IMR-90 (cell line): ENCODE data around the gene SH3RF3. TPM values are rescaled to one million over a fixed set of nuclear protein-coding genes. Genes with fewer than 3 reads are reported as not detected.

ENCODE experiments used
- ATAC-seq: fragments of 200-7000 bp; cut with Tn5 transposase; 2 replicates; pipeline ENCODE4 v1.9.1; 2020; ENCODE audit warnings: low read depth, mild to moderate bottlenecking, moderate library complexity
- BruUV-seq: library from RNA; stranded (reverse); fragments of 400-500 nt; replicated peaks from 2 replicates; lab custom pipeline; 2021; lab: Mats Ljungman, UMichigan
- CTCF ChIA-PET: fragments of 300-600 bp; formaldehyde crosslinking; extraction: SDS; loops from one replicate; lab custom pipeline; 2021; ENCODE audit warnings: antibody characterized with exemption; lab: Yijun Ruan, JAX
- POLR2A ChIA-PET: fragments of 300-600 bp; sonication (Branson Sonifier 250); formaldehyde crosslinking; loops from one replicate; lab custom pipeline; 2022; ENCODE audit warnings: antibody characterized with exemption; ENCODE audit not compliant: unreplicated experiment; lab: Charles Lee
- DNase-seq: peaks from one replicate; pipeline ENCODE4 v3.0.0; 2013
- H2AFZ ChIP-seq: replicated peaks from 2 replicates; pipeline ENCODE3; 2013; ENCODE audit warnings: low read length, mild to moderate bottlenecking; ENCODE audit not compliant: poor library complexity
- H2AK5ac ChIP-seq: 2 replicates; pipeline ENCODE4 v1.6.1; 2013; ENCODE audit warnings: low read depth, low read length, inconsistent platforms
- H2AK9ac ChIP-seq: replicated peaks from 2 replicates; pipeline ENCODE3; 2013; ENCODE audit warnings: mild to moderate bottlenecking, low read depth, low read length, moderate library complexity; ENCODE audit not compliant: poor library complexity
- H2BK120ac ChIP-seq: 2 replicates; pipeline ENCODE4 v1.6.1; 2013; ENCODE audit warnings: low read depth, low read length, inconsistent platforms
- H2BK15ac ChIP-seq: 3 replicates; pipeline ENCODE4 v1.6.1; 2013; ENCODE audit warnings: low read depth, low read length, inconsistent platforms
- H2BK20ac ChIP-seq: 2 replicates; pipeline ENCODE4 v1.6.1; 2013; ENCODE audit warnings: low read depth, mild to moderate bottlenecking, inconsistent platforms, low read length, moderate library complexity
- H2BK5ac ChIP-seq: 2 replicates; pipeline ENCODE4 v1.6.1; 2013; ENCODE audit warnings: mild to moderate bottlenecking, low read depth, low read length, inconsistent platforms; ENCODE audit not compliant: poor library complexity, severe bottlenecking
- H3K14ac ChIP-seq: replicated peaks from 2 replicates; pipeline ENCODE4 v1.6.1; 2013; ENCODE audit warnings: low read depth, low read length, inconsistent platforms
- H3K18ac ChIP-seq: 2 replicates; pipeline ENCODE4 v1.6.1; 2013; ENCODE audit warnings: low read depth, low read length, control low read depth
- H3K23ac ChIP-seq: 2 replicates; pipeline ENCODE4 v1.6.1; 2013; ENCODE audit warnings: low read depth, low read length, inconsistent platforms
- H3K27ac ChIP-seq: 2 replicates; pipeline ENCODE4 v1.5.1; 2013; ENCODE audit warnings: mild to moderate bottlenecking, control low read depth, low read length; ENCODE audit not compliant: insufficient read depth
- H3K27me3 ChIP-seq: 2 replicates; pipeline ENCODE4 v1.6.1; 2013; ENCODE audit warnings: low read length; ENCODE audit not compliant: control insufficient read depth, insufficient read depth
- H3K36me3 ChIP-seq: 2 replicates; pipeline ENCODE4 v1.6.1; 2013; ENCODE audit warnings: low read length, mixed read lengths; ENCODE audit not compliant: control insufficient read depth, insufficient read depth
- H3K4ac ChIP-seq: 2 replicates; pipeline ENCODE4 v1.6.1; 2013; ENCODE audit warnings: low read depth, low read length, inconsistent platforms
- H3K4me1 ChIP-seq: 2 replicates; pipeline ENCODE4 v1.6.1; 2013; ENCODE audit warnings: low read length, mixed read lengths; ENCODE audit not compliant: control insufficient read depth, insufficient read depth
- H3K4me2 ChIP-seq: 2 replicates; pipeline ENCODE4 v1.6.1; 2013; ENCODE audit warnings: low read depth, mild to moderate bottlenecking, control low read depth, low read length, moderate library complexity
- H3K4me3 ChIP-seq: 2 replicates; pipeline ENCODE4 v1.5.1; 2013; ENCODE audit warnings: low read depth, mild to moderate bottlenecking, control low read depth, low read length, moderate library complexity; ENCODE audit not compliant: insufficient read depth
- H3K56ac ChIP-seq: 2 replicates; pipeline ENCODE4 v1.6.1; 2013; ENCODE audit warnings: low read length, inconsistent platforms; ENCODE audit not compliant: insufficient read depth; ENCODE audit errors: extremely low read depth
- H3K79me1 ChIP-seq, 2 experiments: 2 replicates each; pipeline ENCODE4 v1.6.1; 2013; ENCODE audit warnings: low read length in 2 of 2, inconsistent platforms in 1 of 2, low read depth in 1 of 2
- H3K9ac ChIP-seq: 2 replicates; pipeline ENCODE4 v1.6.1; 2013; ENCODE audit warnings: low read depth, low read length, control low read depth
- H3K9me1 ChIP-seq: 2 replicates; pipeline ENCODE4 v1.6.1; 2013; ENCODE audit warnings: low read length, inconsistent platforms; ENCODE audit not compliant: insufficient read depth
- H3K9me3 ChIP-seq: 2 replicates; pipeline ENCODE4 v1.6.1; 2013; ENCODE audit warnings: low read length; ENCODE audit not compliant: control insufficient read depth, insufficient read depth
- H4K20me1 ChIP-seq: 2 replicates; pipeline ENCODE4 v1.6.1; 2013; ENCODE audit warnings: low read length, inconsistent platforms; ENCODE audit not compliant: insufficient read depth
- H4K5ac ChIP-seq: 2 replicates; pipeline ENCODE4 v1.6.1; 2013; ENCODE audit warnings: mild to moderate bottlenecking, low read depth, low read length, control low read depth
- H4K8ac ChIP-seq, 2 experiments: 2 replicates each; pipeline ENCODE4 v1.6.1; 2013; ENCODE audit warnings: low read depth in 2 of 2, low read length in 2 of 2, control low read depth in 1 of 2, inconsistent platforms in 1 of 2
- H4K91ac ChIP-seq: 2 replicates; pipeline ENCODE4 v1.6.1; 2013; ENCODE audit warnings: low read depth, low read length, inconsistent platforms; ENCODE audit not compliant: insufficient read depth
- BHLHE40 ChIP-seq: fragments of 150-350 bp; IDR thresholded peaks from 2 replicates; pipeline ENCODE4 v1.6.1; 2016; ENCODE audit warnings: mild to moderate bottlenecking, low read depth, low read length
- CHD1 ChIP-seq: IDR thresholded peaks from 2 replicates; pipeline ENCODE4 v1.6.1; 2012; ENCODE audit warnings: low read depth, low read length, improper control_type of control experiment
- ELK1 ChIP-seq: fragments of 150-350 bp; IDR thresholded peaks from 2 replicates; pipeline ENCODE4 v1.6.1; 2016; ENCODE audit warnings: low read depth, mild to moderate bottlenecking, low read length, moderate library complexity, borderline replicate concordance
- FOS ChIP-seq: fragments of 150-350 bp; IDR thresholded peaks from 2 replicates; pipeline ENCODE4 v1.6.1; 2016; ENCODE audit warnings: low read depth, low read length
- MAZ ChIP-seq: IDR thresholded peaks from 2 replicates; pipeline ENCODE4 v1.6.1; 2012; ENCODE audit warnings: low read depth, mild to moderate bottlenecking, low read length, improper control_type of control experiment, moderate library complexity, borderline replicate concordance
- MXI1 ChIP-seq: IDR thresholded peaks from 2 replicates; pipeline ENCODE4 v1.6.1; 2012; ENCODE audit warnings: low read depth, mild to moderate bottlenecking, low read length, moderate library complexity, borderline replicate concordance
- NFE2L2 ChIP-seq: fragments of 150-350 bp; IDR thresholded peaks from 2 replicates; pipeline ENCODE4 v1.6.1; 2016; ENCODE audit warnings: low read depth, mild to moderate bottlenecking, low read length
- POLR2A ChIP-seq: IDR thresholded peaks from 2 replicates; pipeline ENCODE4 v1.6.1; 2012; ENCODE audit warnings: mild to moderate bottlenecking, low read depth, low read length
- RAD21 ChIP-seq: IDR thresholded peaks from 2 replicates; pipeline ENCODE4 v1.6.1; 2012; ENCODE audit warnings: low read length, improper control_type of control experiment
- SMC3 ChIP-seq: fragments of 150-350 bp; IDR thresholded peaks from 2 replicates; pipeline ENCODE4 v1.6.1; 2016; ENCODE audit warnings: low read depth, mild to moderate bottlenecking, antibody characterized with exemption, low read length, moderate library complexity
- WGBS, 2 experiments: methylation state at CpG; one replicate each; pipeline versions ENCODE4 v1.1.5 to v1.1.7; 2013; ENCODE audit warnings: missing lambda C conversion rate in 2 of 2; ENCODE audit not compliant: insufficient read length in 1 of 2; ENCODE audit errors: extremely low coverage in 2 of 2; 5-methylcytosine and 5-hydroxymethylcytosine counted together
- dilution Hi-C: fragments of 300-500 bp; cut with HindIII; formaldehyde crosslinking; loops from one replicate; pipeline ENCODE4 v1.14.3; 2018; ENCODE audit warnings: low sequenced_read_pairs; ENCODE audit not compliant: unreplicated experiment
- in situ Hi-C: fragments of 300-500 bp; cut with MboI; formaldehyde crosslinking; loops from 3 replicates; pipeline ENCODE4 v1.14.3; 2019; ENCODE audit warnings: low sequenced_read_pairs, inconsistent platforms, mixed read lengths
- intact Hi-C: fragments of 100-400 bp; cut with micrococcal nuclease; formaldehyde crosslinking; loops from 2 replicates; pipeline ENCODE4 v1.10.0; 2022
- polyA plus RNA-seq, 3 experiments: library from polyadenylated mRNA; depleted of rRNA; stranded (reverse); fragments of >200 nt; gene quantifications; 2 replicates each; pipeline ENCODE4 v1.2.3, GENCODE V29; 2012; ENCODE audit warnings: low replicate concordance in 1 of 3
- total RNA-seq: library from RNA; depleted of rRNA; stranded (reverse); fragments of >200 nt; gene quantifications from 2 replicates; pipeline ENCODE4 v1.2.3, GENCODE V29; 2012
- TF ChIP-seq, protein P1 (sequence below): conservative IDR thresholded peaks from 2 replicates; pipeline ENCODE4 v1.5.1; 2012; ENCODE audit warnings: mild to moderate bottlenecking, low read depth, low read length, improper control_type of control experiment
- TF ChIP-seq, protein P2 (sequence below): fragments of 150-350 bp; IDR thresholded peaks from 2 replicates; pipeline ENCODE4 v1.6.1; 2017; ENCODE audit warnings: mild to moderate bottlenecking, antibody characterized with exemption, low read length, low read depth

The SH3RF3 gene
- total and polyA plus RNA-seq, 2 of the 4 experiments (the other 2 are of a cell fraction), result 3.4 to 5.3 TPM

DNA sequence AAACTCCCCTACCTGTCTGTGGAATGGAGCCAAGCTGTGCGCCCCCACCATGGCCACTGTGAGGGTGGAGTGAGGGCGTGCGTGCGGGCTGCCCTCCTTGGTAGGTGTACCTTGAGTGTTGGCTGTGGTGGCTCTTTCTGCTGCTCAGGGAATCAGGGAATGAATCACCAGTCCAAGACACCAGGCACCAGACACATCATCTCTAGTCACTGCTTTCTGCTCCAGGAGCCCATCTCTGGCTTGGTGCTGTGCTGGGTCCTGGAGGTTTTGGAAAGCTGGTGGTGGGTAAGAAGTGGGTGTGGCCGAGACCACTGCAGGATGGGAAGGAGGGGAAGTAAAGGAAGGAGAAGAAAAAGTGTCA is 274.8 kb downstream of the SH3RF3 start:
- H3K27ac ChIP-seq, result no peak overlapping the region
- H3K9ac ChIP-seq, result no peak overlapping the region
- no peak overlapping the region for H4K91ac ChIP-seq
- CTCF ChIA-PET, result interaction anchor here (0.7 kb wide), 1 partner anchor 232 kb away, joined by 4 read pairs; no protein-coding TSS in a partner anchor
- TF ChIP-seq ELK1 (no peak), FOS (no peak), MXI1 (no peak), NFE2L2 (no peak), SMC3 (no peak), CHD1 (no peak), MAZ (no peak), POLR2A (no peak), BHLHE40 (no peak), RAD21 (no peak)
- TF ChIP-seq, protein P1, sequence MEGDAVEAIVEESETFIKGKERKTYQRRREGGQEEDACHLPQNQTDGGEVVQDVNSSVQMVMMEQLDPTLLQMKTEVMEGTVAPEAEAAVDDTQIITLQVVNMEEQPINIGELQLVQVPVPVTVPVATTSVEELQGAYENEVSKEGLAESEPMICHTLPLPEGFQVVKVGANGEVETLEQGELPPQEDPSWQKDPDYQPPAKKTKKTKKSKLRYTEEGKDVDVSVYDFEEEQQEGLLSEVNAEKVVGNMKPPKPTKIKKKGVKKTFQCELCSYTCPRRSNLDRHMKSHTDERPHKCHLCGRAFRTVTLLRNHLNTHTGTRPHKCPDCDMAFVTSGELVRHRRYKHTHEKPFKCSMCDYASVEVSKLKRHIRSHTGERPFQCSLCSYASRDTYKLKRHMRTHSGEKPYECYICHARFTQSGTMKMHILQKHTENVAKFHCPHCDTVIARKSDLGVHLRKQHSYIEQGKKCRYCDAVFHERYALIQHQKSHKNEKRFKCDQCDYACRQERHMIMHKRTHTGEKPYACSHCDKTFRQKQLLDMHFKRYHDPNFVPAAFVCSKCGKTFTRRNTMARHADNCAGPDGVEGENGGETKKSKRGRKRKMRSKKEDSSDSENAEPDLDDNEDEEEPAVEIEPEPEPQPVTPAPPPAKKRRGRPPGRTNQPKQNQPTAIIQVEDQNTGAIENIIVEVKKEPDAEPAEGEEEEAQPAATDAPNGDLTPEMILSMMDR, result no peak
- TF ChIP-seq, protein P2, sequence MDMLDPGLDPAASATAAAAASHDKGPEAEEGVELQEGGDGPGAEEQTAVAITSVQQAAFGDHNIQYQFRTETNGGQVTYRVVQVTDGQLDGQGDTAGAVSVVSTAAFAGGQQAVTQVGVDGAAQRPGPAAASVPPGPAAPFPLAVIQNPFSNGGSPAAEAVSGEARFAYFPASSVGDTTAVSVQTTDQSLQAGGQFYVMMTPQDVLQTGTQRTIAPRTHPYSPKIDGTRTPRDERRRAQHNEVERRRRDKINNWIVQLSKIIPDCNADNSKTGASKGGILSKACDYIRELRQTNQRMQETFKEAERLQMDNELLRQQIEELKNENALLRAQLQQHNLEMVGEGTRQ, result no peak
- H3K4me2 ChIP-seq, result no peak overlapping the region
- H3K56ac ChIP-seq, result no peak overlapping the region
- H3K14ac ChIP-seq, result no peak overlapping the region; the same call in 1 of the 2 replicates
- no TSS peak for BruUV-seq
- peak; percentile 33 for DNase-seq
- H3K79me1 ChIP-seq, result peaks cover 20 to 61% of the 10 kb centered on the region in 2 experiments; a peak in 3 of 4 replicates
- H3K18ac ChIP-seq, result no peak overlapping the region
- H3K4me3 ChIP-seq, result no peak overlapping the region
- no peak overlapping the region for H2BK20ac ChIP-seq
- dilution Hi-C loops (no loop called here), intact Hi-C loops (no loop called here), in situ Hi-C loops (no loop called here)
- H3K36me3 ChIP-seq, result peaks cover 19% of the 10 kb centered on the region
- no peak overlapping the region for H2BK5ac ChIP-seq
- ATAC-seq, result peak; percentile 46; the same call in 1 of the 2 replicates
- no peak overlapping the region for H4K5ac ChIP-seq
- peaks cover 2% of the 10 kb centered on the region for H3K4me1 ChIP-seq
- no peak overlapping the region for H2AK9ac ChIP-seq
- H3K9me1 ChIP-seq, result peaks cover 44% of the 10 kb centered on the region
- no peaks in the 10 kb centered on the region for H3K27me3 ChIP-seq
- H4K20me1 ChIP-seq, result peaks cover 60% of the 10 kb centered on the region
- no peak overlapping the region for H3K4ac ChIP-seq
- H4K8ac ChIP-seq, result no peak overlapping the region
- H2AK5ac ChIP-seq, result no peak overlapping the region
- H2BK15ac ChIP-seq, result no peak overlapping the region
- H3K9me3 ChIP-seq, result no peaks in the 10 kb centered on the region
- POLR2A ChIA-PET, result no interaction called here
- no CpG with 5 or more reads among the region's 5 CpGs for WGBS, 2 experiments
- H3K23ac ChIP-seq, result no peak overlapping the region
- no peak overlapping the region for H2BK120ac ChIP-seq
- peak overlapping the region; percentile 47 for H2AFZ ChIP-seq
